Activated T-cell treated with anti-CD3 and anti-CD28 coated beads for 1 hour (primary cell): Measurements from ENCODE around the gene PLPPR5.

Source experiments
- DNase-seq: peaks from one replicate; pipeline ENCODE4 v3.0.0-alpha.2; 2020; ENCODE audit warnings: low read depth

PLPPR5 gene

GRCh38 chr1:98969798-98970490, 34.7 kb downstream of the PLPPR5 start:
- DNase-seq, result no peak

- DNase-seq, result no peak
These were observed 37.5 kb downstream of the PLPPR5 start for GRCh38 chr1:98967122-98967521.

GRCh38 chr1:98965394-98965793, 39.3 kb downstream of the PLPPR5 start:
- no peak for DNase-seq

GRCh38 chr1:98964198-98964597, 40.5 kb downstream of the PLPPR5 start:
- DNase-seq, result no peak

DNA sequence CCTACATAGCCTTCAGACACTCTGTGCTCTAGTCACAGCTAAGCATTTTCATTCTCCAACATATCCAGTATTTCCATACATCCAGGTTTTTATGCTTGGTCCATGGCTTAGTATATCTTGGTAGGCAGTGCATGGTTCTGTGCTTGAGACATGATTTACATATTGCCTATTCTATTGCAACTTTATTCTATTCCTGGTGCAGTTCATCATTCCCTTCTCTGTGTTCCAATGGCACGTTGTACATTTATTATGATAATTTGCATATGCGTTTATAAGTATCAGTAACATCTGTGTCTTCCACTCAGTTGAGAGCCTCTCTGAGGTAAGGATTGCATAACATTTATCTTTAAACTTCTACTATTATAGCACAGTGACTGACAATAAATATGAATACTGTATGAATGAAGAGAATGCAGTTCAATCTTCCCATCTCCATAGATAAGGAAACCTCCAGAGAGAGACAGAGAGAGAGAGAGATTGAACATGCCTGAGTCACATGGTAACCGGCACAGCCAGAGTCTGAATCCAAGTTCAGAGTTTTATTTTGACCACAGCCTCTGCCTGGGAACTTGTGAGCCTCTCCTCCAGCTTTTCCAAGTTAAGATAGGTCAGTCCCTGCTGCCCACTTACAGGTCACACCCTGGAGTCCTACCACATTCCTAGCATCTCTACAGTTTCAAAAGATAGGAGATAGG, 41.5 kb downstream of the PLPPR5 start:
- no peak for DNase-seq

- DNase-seq, result no peak
These were observed 42.5 kb downstream of the PLPPR5 start for GRCh38 chr1:98962156-98962555.

DNA sequence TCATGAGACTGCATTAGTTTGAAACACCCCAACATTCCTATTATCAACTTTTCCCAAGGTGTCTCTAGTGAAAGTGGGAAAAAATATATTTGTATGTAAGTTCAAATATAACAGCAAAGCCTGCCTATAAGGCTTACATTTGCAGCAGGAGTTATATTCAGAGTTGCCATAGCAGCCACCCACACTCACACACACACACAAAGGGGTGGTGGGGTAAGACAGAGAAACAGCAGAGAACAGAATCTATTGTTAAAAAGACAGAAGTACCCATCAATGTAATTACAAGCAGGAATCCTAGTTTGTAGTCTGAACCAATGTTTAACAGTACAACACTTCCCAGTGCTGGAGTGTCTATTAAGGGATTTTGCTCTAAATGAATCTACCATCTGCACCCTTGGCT, 55.0 kb downstream of the PLPPR5 start:
- DNase-seq, result no peak

DNA sequence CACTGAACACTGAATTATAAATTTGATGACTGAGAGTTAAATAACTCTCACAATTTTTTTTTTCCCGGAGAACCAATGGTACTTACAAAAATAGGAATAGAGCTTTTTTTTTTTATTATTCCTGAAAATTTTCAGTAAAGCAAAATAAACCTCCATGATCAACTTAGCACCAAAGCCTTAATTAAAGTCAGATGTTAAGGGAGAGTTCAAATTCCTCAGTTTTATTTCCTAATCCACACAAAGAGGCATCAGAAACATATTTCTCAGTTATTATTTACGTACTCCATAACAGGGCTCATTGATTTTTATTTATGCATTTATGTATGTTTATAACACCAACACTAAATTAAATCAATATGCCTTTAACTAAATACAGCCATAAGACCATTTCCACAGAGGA, 55.5 kb downstream of the PLPPR5 start:
- no peak for DNase-seq

DNA sequence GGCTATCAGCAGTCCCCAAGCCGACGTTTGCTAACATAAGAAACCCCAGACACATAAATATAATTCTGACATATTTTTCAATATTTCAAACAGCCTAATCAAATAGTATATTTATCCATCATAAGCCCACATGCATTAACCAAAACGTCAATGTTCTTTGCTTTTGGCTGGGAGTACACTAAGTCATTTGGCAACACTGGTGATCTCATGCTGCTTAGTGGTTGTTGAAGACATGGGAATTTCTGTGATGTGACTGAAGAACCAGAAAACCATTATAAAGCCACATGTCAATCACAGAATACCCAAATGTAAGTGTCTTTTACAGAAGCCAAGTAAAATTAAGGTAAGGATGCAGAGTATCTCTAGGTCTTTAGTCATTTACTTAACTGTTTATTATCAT, 57.6 kb downstream of the PLPPR5 start:
- DNase-seq, result no peak

GRCh38 chr1:98940722-98941079, 64.0 kb downstream of the PLPPR5 start:
- DNase-seq, result no peak

DNA sequence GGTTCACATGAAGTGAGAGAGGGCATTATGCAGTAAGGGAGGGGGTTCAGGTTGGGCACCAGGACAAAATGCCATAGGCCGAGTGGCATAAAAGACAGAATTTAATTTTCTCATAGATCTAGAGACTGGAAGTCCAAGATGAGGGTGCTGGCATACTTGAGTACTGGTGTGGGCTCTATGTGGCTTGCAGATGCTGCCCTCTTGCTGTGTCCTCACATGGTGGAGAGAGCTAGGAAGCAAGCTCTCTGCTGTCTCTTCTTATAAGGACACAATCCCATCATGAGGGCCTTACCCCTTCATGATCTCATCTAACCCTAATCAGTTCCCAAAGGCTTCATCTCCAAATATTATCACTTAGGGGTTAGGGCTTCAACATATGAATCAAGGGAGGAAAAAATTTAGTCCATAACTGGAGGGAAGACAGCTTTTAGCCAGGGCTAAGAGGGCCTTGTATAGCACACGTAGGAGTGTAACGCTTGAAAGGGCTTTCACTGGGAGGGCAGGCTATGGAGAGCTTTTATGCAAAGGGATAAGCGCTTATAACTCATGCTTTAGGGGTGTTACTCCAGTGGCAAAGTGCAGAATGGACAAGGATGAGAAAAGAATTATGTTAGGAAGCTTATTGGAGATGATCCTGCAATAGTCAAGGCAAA, 64.5 kb downstream of the PLPPR5 start:
- DNase-seq, result no peak

- DNase-seq, result no peak
These were observed 65.2 kb downstream of the PLPPR5 start for GRCh38 chr1:98939471-98939870.

DNA sequence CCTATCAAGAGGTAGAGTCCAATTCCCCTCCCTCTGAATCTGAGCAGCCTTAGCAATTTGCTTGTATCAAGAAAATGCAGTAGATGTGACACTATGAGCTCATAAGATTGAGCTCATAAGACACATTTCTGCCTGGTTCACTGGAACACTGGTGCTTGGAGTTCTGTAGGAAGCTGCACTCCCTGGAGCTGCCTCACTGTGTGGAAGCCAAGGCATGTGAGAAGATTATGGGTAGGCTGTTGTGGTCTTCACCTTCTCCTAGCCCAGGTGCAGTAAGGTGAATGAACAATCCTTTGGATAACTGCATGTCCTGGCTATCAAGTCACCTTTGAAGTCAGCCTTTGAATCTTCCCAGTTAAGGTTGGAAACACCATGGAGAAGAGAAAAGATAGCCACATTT, 67.3 kb downstream of the PLPPR5 start:
- DNase-seq, result no peak

- no peak for DNase-seq
These were observed 72.5 kb downstream of the PLPPR5 start for GRCh38 chr1:98932184-98932583.

- no peak for DNase-seq
These were observed 73.4 kb downstream of the PLPPR5 start for GRCh38 chr1:98931128-98931835.

GRCh38 chr1:98929437-98929836, 75.2 kb downstream of the PLPPR5 start:
- DNase-seq, result no peak

GRCh38 chr1:98926597-98926996, 78.1 kb downstream of the PLPPR5 start:
- no peak for DNase-seq

DNA sequence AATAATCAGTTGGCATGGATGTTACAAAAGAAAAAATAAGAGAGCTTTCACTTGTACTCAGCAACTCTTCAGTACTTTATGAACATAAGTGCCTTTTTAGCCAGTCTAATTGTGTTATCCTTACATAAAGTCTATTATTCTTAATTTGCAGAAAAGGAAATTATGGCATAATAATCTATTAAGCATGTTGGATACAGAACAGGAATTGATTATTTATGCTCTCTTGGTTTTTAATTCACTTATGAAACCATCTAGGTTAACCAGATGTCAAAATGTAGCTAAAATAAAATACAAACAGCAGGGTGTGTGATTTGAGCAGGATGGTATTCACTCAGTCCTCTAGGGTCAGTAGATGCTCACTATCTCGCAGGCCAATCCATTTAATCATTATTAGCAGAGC, 79.7 kb downstream of the PLPPR5 start:
- DNase-seq, result no peak

DNA sequence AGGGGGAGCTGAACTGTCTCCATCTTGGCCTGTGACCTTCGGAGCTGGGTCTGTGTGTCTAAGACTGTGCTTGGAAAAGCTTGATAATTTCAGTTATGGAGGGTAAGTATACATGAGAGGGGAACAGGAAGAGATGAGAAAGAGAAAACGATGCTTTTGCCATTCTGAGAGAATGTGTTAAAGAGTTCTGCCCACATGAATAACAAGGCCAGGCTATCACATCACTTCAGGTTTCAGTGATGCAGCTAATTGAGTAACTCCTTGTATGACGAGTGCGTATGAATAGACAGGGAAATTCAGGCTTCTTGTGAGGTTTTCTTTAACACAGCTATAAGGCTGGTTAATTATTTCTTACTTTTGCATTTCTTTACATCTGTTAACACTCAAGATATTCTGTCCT, 81.0 kb downstream of the PLPPR5 start:
- no peak for DNase-seq

- DNase-seq, result no peak
These were observed 82.8 kb downstream of the PLPPR5 start for GRCh38 chr1:98921817-98922216.

DNA sequence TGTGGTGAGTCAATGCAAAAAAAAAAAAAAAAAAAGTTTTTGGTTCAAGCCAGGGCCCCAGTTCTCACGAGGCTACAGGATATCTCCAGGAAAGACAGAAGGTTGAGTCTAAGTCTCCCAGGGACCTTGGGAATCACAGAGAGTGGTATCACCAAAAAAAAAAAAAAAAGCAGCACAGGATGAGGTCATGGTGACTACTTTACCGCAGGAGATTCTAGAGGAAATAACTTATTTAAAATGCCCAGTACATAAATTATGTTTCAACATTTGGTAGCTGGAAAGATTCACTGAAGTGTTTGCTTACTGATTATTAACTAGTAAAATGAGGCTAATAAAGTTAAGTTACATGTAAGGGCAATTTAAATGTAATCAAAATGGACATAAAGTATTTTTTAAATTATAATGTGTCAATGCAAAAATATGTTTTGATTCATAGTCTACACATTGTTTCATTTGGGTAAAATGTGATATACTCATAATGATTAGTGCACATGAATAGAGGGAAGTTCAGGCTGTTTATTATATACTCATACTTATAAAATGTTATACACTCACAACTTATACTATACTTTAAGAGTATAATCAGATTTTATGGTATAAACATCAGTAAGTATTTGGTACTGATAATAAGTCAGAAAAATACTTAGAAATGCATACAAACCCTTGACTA, 84.1 kb downstream of the PLPPR5 start:
- no peak for DNase-seq

DNA sequence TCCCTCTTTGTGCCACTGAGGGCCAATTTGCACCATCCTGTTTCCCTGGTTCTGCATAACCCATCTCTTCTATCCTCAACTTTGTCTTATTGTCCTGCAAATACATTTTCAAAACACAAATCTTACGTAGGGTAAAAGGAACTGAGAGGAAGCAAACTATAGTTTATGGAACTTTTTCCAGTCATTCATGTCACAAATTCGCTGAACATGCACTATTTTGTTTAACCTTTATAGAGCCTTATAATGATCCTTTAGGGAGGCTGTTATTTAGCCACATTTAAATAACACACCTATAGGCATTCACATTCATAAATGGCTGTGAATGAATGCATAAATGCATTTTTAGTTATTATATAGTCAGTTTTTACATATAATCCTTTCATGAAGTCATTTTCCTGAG, 85.0 kb downstream of the PLPPR5 start:
- no peak for DNase-seq
